ENCODE data around the gene CCDC92B. TPM values are rescaled to one million over a fixed set of nuclear protein-coding genes. Genes with fewer than 3 reads are reported as not detected.

Gene CCDC92B
- total and polyA plus RNA-seq, 9 of the 15 experiments (the other 6 are each of a cell fraction or from before 2014, with no cell fraction given) = not detected

- TF ChIP-seq ZNF395 (CRISPR knock-in tag; IDR thresholded peaks at IDR 0.05) (peak; percentile 28; the same call in 1 of the 2 replicates), MAX (CRISPR knock-in tag; IDR thresholded peaks at IDR 0.05) (peak; percentile 76), MECOM (CRISPR knock-in tag; IDR thresholded peaks at IDR 0.05) (no peak), MXI1 (IDR thresholded peaks at IDR 0.05; ENCODE audit: low read depth, low read length) (peak; percentile 89), RBM15 (IDR thresholded peaks at IDR 0.05; ENCODE audit: insufficient read depth, low read length) (no peak), RB1 (IDR thresholded peaks at IDR 0.05; ENCODE audit: low read depth) (peak; percentile 43; the same call in 1 of the 2 replicates), KLF10 (CRISPR knock-in tag; IDR thresholded peaks at IDR 0.05) (no peak), THRA (IDR thresholded peaks at IDR 0.05) (no peak), CBFB (CRISPR knock-in tag; IDR thresholded peaks at IDR 0.05) (no peak), E2F3 (CRISPR knock-in tag; IDR thresholded peaks at IDR 0.05) (peak; percentile 67; the same call in 1 of the 2 replicates), ZNF766 (CRISPR knock-in tag; conservative IDR thresholded peaks at IDR 0.05) (no peak), SNIP1 (IDR thresholded peaks at IDR 0.05; ENCODE audit: low read depth) (no peak), MCM7 (IDR thresholded peaks at IDR 0.05) (no peak), CTBP1 (IDR thresholded peaks at IDR 0.05; ENCODE audit: borderline replicate concordance) (peak; percentile 75; the same call in 1 of the 2 replicates), KDM4B (IDR thresholded peaks at IDR 0.05; ENCODE audit: borderline replicate concordance in 2 of 2, low read depth in 1 of 2) (no peak), SIN3A (IDR thresholded peaks at IDR 0.05; ENCODE audit: borderline replicate concordance in 2 of 2, control insufficient read depth in 1 of 2, low read depth in 2 of 2, low read length in 2 of 2) (peak; percentile 79 to 92; a peak in 3 of 4 replicates)
- TF ChIP-seq, protein P1, sequence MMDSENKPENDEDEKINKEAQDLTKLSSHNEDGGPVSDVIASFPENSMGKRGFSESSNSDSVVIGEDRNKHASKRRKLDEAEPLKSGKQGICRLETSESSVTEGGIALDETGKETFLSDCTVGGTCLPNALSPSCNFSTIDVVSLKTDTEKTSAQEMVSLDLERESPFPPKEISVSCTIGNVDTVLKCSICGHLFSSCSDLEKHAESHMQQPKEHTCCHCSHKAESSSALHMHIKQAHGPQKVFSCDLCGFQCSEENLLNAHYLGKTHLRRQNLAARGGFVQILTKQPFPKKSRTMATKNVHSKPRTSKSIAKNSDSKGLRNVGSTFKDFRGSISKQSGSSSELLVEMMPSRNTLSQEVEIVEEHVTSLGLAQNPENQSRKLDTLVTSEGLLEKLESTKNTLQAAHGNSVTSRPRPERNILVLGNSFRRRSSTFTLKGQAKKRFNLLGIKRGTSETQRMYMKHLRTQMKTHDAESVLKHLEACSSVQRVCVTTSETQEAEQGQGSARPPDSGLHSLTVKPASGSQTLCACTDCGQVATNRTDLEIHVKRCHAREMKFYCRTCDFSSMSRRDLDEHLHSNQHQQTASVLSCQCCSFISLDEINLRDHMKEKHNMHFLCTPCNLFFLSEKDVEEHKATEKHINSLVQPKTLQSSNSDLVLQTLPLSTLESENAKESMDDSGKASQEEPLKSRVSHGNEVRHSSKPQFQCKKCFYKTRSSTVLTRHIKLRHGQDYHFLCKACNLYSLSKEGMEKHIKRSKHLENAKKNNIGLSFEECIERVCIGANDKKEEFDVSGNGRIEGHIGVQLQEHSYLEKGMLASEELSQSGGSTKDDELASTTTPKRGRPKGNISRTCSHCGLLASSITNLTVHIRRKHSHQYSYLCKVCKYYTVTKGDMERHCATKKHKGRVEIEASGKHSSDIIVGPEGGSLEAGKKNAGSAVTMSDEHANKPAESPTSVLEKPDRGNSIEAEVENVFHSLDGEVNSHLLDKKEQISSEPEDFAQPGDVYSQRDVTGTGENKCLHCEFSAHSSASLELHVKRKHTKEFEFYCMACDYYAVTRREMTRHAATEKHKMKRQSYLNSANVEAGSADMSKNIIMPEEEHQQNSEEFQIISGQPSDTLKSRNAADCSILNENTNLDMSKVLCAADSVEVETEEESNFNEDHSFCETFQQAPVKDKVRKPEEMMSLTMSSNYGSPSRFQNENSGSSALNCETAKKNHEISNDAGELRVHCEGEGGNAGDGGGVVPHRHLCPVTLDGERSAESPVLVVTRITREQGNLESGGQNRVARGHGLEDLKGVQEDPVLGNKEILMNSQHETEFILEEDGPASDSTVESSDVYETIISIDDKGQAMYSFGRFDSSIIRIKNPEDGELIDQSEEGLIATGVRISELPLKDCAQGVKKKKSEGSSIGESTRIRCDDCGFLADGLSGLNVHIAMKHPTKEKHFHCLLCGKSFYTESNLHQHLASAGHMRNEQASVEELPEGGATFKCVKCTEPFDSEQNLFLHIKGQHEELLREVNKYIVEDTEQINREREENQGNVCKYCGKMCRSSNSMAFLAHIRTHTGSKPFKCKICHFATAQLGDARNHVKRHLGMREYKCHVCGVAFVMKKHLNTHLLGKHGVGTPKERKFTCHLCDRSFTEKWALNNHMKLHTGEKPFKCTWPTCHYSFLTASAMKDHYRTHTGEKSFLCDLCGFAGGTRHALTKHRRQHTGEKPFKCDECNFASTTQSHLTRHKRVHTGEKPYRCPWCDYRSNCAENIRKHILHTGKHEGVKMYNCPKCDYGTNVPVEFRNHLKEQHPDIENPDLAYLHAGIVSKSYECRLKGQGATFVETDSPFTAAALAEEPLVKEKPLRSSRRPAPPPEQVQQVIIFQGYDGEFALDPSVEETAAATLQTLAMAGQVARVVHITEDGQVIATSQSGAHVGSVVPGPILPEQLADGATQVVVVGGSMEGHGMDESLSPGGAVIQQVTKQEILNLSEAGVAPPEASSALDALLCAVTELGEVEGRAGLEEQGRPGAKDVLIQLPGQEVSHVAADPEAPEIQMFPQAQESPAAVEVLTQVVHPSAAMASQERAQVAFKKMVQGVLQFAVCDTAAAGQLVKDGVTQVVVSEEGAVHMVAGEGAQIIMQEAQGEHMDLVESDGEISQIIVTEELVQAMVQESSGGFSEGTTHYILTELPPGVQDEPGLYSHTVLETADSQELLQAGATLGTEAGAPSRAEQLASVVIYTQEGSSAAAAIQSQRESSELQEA (IDR thresholded peaks at IDR 0.05; ENCODE audit: low read depth) = peak; percentile 93
Measured at GRCh38 chr17:2711608-2712299, 37.7 kb downstream of the CCDC92B start, which contains the start of gene CLUH (continued).
